GM20000 (cell line): ENCODE results near the gene NPAS2.

Source experiments
- DNase-seq: peaks from one replicate; pipeline ENCODE4 v3.0.0; 2012; ENCODE audit warnings: low spot score
- TF ChIP-seq, protein P1 (sequence below): IDR thresholded peaks from 2 replicates; pipeline ENCODE4 v1.5.1; 2012; ENCODE audit warnings: mild to moderate bottlenecking, control low read depth; ENCODE audit errors: extremely low read depth, missing control alignments

Gene NPAS2

DNA sequence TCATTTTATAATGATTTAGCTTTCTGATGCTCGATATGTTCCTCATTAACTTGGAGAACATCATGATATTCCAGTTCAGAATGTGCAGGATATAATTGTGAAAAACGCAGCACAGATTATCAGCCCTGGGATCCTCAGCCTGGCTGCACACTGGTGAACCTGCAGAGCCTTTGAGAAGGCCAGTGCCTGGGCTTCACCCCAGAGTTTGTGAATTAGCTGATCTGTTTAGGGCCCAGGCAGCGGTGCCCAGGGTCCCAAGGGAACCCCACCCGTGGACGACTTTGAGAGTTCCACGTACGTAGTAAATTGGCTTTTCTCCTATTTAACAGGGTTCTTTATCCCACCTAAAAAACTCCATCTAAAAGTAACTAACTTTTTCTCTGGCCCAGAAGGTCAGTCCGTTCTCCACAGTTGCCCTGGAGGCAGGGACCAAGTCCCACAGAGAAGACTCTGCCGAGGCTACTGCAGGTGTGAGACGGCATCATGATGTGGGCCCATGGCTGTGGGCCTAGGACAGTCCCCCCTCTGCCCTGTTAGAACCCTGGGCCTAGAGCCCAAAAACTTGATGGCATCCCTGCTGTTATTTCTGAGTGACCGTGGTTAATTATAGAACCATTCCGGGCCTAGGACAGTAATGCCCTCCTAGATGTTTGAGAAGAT, 142.6 kb downstream of the NPAS2 start:
- TF ChIP-seq, protein P1, sequence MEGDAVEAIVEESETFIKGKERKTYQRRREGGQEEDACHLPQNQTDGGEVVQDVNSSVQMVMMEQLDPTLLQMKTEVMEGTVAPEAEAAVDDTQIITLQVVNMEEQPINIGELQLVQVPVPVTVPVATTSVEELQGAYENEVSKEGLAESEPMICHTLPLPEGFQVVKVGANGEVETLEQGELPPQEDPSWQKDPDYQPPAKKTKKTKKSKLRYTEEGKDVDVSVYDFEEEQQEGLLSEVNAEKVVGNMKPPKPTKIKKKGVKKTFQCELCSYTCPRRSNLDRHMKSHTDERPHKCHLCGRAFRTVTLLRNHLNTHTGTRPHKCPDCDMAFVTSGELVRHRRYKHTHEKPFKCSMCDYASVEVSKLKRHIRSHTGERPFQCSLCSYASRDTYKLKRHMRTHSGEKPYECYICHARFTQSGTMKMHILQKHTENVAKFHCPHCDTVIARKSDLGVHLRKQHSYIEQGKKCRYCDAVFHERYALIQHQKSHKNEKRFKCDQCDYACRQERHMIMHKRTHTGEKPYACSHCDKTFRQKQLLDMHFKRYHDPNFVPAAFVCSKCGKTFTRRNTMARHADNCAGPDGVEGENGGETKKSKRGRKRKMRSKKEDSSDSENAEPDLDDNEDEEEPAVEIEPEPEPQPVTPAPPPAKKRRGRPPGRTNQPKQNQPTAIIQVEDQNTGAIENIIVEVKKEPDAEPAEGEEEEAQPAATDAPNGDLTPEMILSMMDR = no peak
- no peak for DNase-seq

- TF ChIP-seq, protein P1 = no peak
- DNase-seq = no peak
These were observed 143.1 kb downstream of the NPAS2 start for GRCh38 chr2:100963026-100963375.

DNA sequence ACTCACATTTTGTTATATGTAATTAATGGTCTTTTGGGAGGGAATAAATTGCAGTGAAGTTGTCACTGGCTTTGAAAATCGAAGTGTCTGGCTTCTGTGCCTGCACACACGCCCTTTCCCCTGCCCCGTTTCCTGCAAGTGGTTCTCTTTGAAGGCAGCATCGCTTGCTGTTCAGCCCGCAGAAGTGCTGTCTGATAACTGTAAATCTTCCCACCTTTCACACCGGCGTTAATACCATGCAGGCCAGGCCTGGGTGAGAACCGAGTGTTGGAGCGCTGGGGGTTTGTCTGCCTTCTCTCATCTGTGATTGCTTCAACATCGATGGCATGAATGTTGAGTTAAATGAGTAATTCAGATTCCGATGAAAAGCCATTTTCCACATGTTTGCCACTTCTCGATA, 144.3 kb downstream of the NPAS2 start:
- no peak for DNase-seq
- TF ChIP-seq, protein P1 = no peak

GRCh38 chr2:100964681-100965169, 144.8 kb downstream of the NPAS2 start:
- TF ChIP-seq, protein P1 = no peak
- DNase-seq = no peak

DNA sequence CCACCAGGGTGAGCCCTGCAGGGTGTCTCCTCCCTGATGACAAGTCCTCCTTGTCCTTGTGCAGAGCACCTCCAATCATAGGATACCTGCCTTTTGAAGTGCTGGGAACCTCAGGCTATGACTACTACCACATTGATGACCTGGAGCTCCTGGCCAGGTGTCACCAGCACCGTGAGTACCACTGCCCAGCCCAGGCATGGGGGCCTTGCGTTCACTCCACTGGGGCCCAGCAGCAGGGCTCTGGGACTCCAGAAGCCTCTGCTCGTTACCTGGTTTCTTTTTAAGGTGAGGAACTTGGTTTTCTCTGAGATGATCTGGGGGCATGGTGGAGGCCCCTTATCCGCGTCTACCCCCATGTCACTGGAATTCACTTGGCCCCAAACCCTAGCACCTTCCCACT, 145.7 kb downstream of the NPAS2 start:
- no peak for DNase-seq

GRCh38 chr2:100967716-100968115, 147.8 kb downstream of the NPAS2 start:
- TF ChIP-seq, protein P1 = no peak
- no peak for DNase-seq

More for the DNA sequence above, 145.7 kb downstream of the NPAS2 start:
- TF ChIP-seq, protein P1 = no peak

DNA sequence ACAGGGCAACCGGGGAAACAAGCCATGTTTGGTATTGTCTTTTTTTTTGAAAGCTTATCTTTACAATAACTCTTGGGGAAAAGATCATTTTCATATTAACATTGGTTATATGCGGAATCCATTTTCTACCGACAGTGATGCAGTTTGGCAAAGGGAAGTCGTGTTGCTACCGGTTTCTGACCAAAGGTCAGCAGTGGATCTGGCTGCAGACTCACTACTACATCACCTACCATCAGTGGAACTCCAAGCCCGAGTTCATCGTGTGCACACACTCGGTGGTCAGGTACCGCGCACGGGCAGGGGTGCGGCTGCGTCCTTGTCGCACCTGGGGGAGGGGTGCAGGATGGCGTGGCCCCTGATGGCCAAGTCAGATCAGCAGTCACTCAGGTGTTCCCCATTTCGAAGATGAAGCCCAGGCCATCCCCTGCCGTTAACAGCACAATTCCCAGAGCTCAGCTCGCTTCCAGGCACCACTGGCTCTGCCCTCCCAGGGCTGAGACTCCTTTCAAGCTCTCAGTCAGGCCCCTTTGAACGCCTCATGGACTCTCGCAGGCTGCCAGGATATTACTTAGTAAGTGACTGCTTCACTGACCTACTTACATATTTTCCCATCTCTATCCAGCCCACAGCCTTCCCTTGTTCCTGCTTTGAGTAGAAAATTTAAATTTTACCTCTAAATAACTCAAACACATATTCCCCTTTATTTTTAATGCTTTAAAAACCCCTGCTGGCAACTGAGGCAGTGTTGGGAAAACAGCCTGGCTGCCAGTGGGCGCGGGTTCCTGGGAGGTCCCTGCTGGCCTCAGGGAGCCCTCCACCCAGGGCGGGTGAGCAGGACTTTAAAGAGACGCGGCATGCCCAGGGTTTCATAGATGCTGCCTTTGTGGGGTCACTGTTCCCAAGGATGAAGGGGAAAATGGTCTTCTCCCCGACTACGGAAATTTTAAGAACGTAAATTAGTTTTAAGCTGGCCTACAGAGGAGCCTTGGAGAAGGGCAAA, 148.5 kb downstream of the NPAS2 start:
- no peak for DNase-seq
- TF ChIP-seq, protein P1 = no peak
